H9 (cell line): ENCODE results near the gene TRERF1. TPM values are rescaled to one million over a fixed set of nuclear protein-coding genes. Genes with fewer than 3 reads are reported as not detected.

ENCODE experiments used
- DNase-seq: peaks from one replicate; pipeline ENCODE4 v3.0.0-alpha.2; 2017
- H2AFZ ChIP-seq: one replicate; pipeline ENCODE4 v1.6.1; 2013; ENCODE audit warnings: mild to moderate bottlenecking, low read length, control low read depth, moderate library complexity
- H2AK5ac ChIP-seq: 2 replicates; pipeline ENCODE4 v1.6.1; 2013; ENCODE audit warnings: low read length, control low read depth, mixed read lengths; ENCODE audit not compliant: insufficient read length
- H2BK120ac ChIP-seq: one replicate; pipeline ENCODE4 v1.6.1; 2013; ENCODE audit warnings: low read depth, mild to moderate bottlenecking, low read length, control low read depth, inconsistent platforms; ENCODE audit not compliant: poor library complexity, severe bottlenecking
- H2BK12ac ChIP-seq: 2 replicates; pipeline ENCODE4 v1.6.1; 2013; ENCODE audit warnings: low read length, control low read depth, mixed read lengths, low read depth; ENCODE audit not compliant: insufficient read length
- H2BK15ac ChIP-seq: 2 replicates; pipeline ENCODE4 v1.6.1; 2013; ENCODE audit warnings: low read depth, low read length, control low read depth
- H2BK20ac ChIP-seq: one replicate; pipeline ENCODE4 v1.6.1; 2013; ENCODE audit warnings: low read depth, mild to moderate bottlenecking, low read length, control low read depth, inconsistent platforms; ENCODE audit not compliant: poor library complexity, severe bottlenecking
- H2BK5ac ChIP-seq: 2 replicates; pipeline ENCODE4 v1.6.1; 2013; ENCODE audit warnings: low read length, control low read depth, mixed read lengths; ENCODE audit not compliant: insufficient read length
- H3K14ac ChIP-seq: 2 replicates; pipeline ENCODE4 v1.6.1; 2013; ENCODE audit warnings: low read length, control low read depth; ENCODE audit not compliant: insufficient read depth
- H3K18ac ChIP-seq: 2 replicates; pipeline ENCODE4 v1.6.1; 2013; ENCODE audit warnings: low read depth, mild to moderate bottlenecking, mixed read lengths, low read length, control low read depth; ENCODE audit not compliant: insufficient read length
- H3K23ac ChIP-seq: 2 replicates; pipeline ENCODE4 v1.6.1; 2013; ENCODE audit warnings: low read length, control low read depth, mixed read lengths, low read depth; ENCODE audit not compliant: insufficient read length
- H3K23me2 ChIP-seq: 2 replicates; pipeline ENCODE4 v1.6.1; 2013; ENCODE audit warnings: low read depth, mild to moderate bottlenecking, mixed read lengths, low read length, control low read depth; ENCODE audit not compliant: insufficient read length, poor library complexity, severe bottlenecking
- H3K27ac ChIP-seq: 2 replicates; pipeline ENCODE4 v1.5.1; 2013; ENCODE audit warnings: low read length, control low read depth, mixed read lengths, low read depth; ENCODE audit not compliant: insufficient read length
- H3K27me3 ChIP-seq: 2 replicates; pipeline ENCODE4 v1.6.1; 2013; ENCODE audit warnings: low read length, control low read depth, inconsistent platforms; ENCODE audit not compliant: insufficient read depth
- H3K4ac ChIP-seq: 2 replicates; pipeline ENCODE4 v1.6.1; 2013; ENCODE audit warnings: low read depth, mild to moderate bottlenecking, control low read depth, inconsistent platforms, low read length, moderate library complexity
- H3K4me1 ChIP-seq: 2 replicates; pipeline ENCODE4 v1.6.1; 2013; ENCODE audit warnings: low read length, control low read depth, inconsistent platforms; ENCODE audit not compliant: insufficient read depth
- H3K4me2 ChIP-seq: 2 replicates; pipeline ENCODE4 v1.6.1; 2013; ENCODE audit warnings: low read length, control low read depth, mixed read lengths; ENCODE audit not compliant: insufficient read length, insufficient read depth
- H3K56ac ChIP-seq: 2 replicates; pipeline ENCODE4 v1.6.1; 2013; ENCODE audit warnings: low read depth, mild to moderate bottlenecking, mixed read lengths, low read length, control low read depth; ENCODE audit not compliant: insufficient read length
- H3K79me1 ChIP-seq: 2 replicates; pipeline ENCODE4 v1.6.1; 2013; ENCODE audit warnings: low read depth, mild to moderate bottlenecking, moderate library complexity, low read length, control low read depth, inconsistent platforms; ENCODE audit not compliant: insufficient read depth, poor library complexity, severe bottlenecking
- H3K79me2 ChIP-seq: 2 replicates; pipeline ENCODE4 v1.6.1; 2013; ENCODE audit warnings: low read length, control low read depth, inconsistent platforms; ENCODE audit not compliant: insufficient read depth
- H3K9ac ChIP-seq: 2 replicates; pipeline ENCODE4 v1.6.1; 2013; ENCODE audit warnings: low read length, control low read depth, mixed read lengths; ENCODE audit not compliant: insufficient read length; ENCODE audit errors: extremely low read depth
- H3K9me3 ChIP-seq: one replicate; pipeline ENCODE4 v1.6.1; 2013; ENCODE audit warnings: low read depth, low read length, inconsistent platforms; ENCODE audit not compliant: control insufficient read depth
- H3T11ph ChIP-seq: one replicate; pipeline ENCODE4 v1.6.1; 2013; ENCODE audit warnings: mild to moderate bottlenecking, low read length, control low read depth, inconsistent platforms
- H4K20me1 ChIP-seq: one replicate; pipeline ENCODE4 v1.6.1; 2013; ENCODE audit not compliant: control insufficient read depth, insufficient read length, insufficient read depth
- H4K5ac ChIP-seq: 2 replicates; pipeline ENCODE4 v1.6.1; 2013; ENCODE audit warnings: low read depth, mild to moderate bottlenecking, mixed read lengths, low read length, control low read depth; ENCODE audit not compliant: insufficient read length
- H4K8ac ChIP-seq: replicated peaks from 2 replicates; pipeline ENCODE4 v1.6.1; 2013; ENCODE audit warnings: low read length, control low read depth, mixed read lengths, low read depth; ENCODE audit not compliant: insufficient read length
- H4K91ac ChIP-seq: 2 replicates; pipeline ENCODE4 v1.6.1; 2013; ENCODE audit warnings: low read depth, mild to moderate bottlenecking, moderate library complexity, mixed read lengths, low read length, control low read depth; ENCODE audit not compliant: insufficient read length
- H3K27ac Mint-ChIP-seq, 3 experiments: 2 replicates in 2 of 3; 3 replicates in 1 of 3; pipeline ENCODE4 v1.8.0; 2020 to 2021; ENCODE audit warnings: mixed read lengths in 3 of 3, mild to moderate bottlenecking in 1 of 3, moderate library complexity in 1 of 3
- H3K27me3 Mint-ChIP-seq: 2 replicates; pipeline ENCODE4 v1.8.0; 2021; ENCODE audit warnings: low read depth, mild to moderate bottlenecking, moderate library complexity, mixed read lengths
- H3K36me3 Mint-ChIP-seq, 3 experiments: 2 replicates in 2 of 3; 3 replicates in 1 of 3; pipeline ENCODE4 v1.8.0; 2020 to 2021; ENCODE audit warnings: low read depth in 3 of 3, mixed read lengths in 3 of 3; ENCODE audit not compliant: insufficient read depth in 1 of 3
- H3K4me1 Mint-ChIP-seq, 2 experiments: 2 replicates each; pipeline ENCODE4 v1.8.0; 2020; ENCODE audit warnings: mixed read lengths in 2 of 2
- H3K4me3 Mint-ChIP-seq, 2 experiments: 2 replicates in 1 of 2; 3 replicates in 1 of 2; pipeline ENCODE4 v1.8.0; 2020 to 2021; ENCODE audit warnings: mild to moderate bottlenecking in 2 of 2, mixed read lengths in 2 of 2, moderate library complexity in 1 of 2
- H3K9me3 Mint-ChIP-seq, 2 experiments: 2 replicates in 1 of 2; 3 replicates in 1 of 2; pipeline ENCODE4 v1.8.0; 2020; ENCODE audit warnings: mild to moderate bottlenecking in 2 of 2, mixed read lengths in 2 of 2, moderate library complexity in 1 of 2
- CTCF ChIP-seq: fragments of 200-600 bp; sonication (generic); conservative IDR thresholded peaks from 3 replicates; pipeline ENCODE4 v1.8.0; 2021; ENCODE audit warnings: antibody characterized with exemption, mild to moderate bottlenecking
- WGBS: extraction: QIAGEN DNeasy Blood & Tissue Kit; methylation state at CpG from one replicate; pipeline ENCODE4 v1.1.7; 2013; ENCODE audit warnings: missing lambda C conversion rate, low lambda C conversion rate, mixed read lengths; ENCODE audit not compliant: insufficient read length; ENCODE audit errors: extremely low coverage; 5-methylcytosine and 5-hydroxymethylcytosine counted together
- total RNA-seq: library from RNA; stranded (reverse); gene quantifications from 2 replicates; pipeline ENCODE4 v1.2.1, GENCODE V29; 2021

The TRERF1 gene
- total RNA-seq, 1 experiment from 2014 or later, result 19.7 TPM

DNA sequence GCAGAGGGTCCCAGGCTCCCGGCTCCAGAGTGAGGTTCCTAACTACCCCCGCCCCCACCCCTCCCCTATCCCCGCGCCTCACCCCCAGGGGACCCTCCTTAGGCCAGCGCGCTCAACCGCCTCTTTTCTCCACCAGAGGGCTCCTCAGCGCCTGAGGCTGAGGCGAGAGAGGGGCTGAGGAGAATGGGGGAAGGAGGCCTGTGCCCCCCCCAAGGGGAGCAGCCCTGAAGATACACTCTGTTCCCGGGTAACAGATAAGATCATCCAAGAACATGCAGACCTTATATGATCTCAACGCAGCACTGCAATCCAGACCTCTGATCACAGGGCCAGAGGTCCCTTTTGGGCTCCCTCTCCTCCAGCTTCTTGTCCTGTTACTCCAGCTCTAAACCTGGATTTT, 190.8 kb downstream of the TRERF1 start:
- Histone ChIP-seq H4K91ac (no peak overlapping the region), H3K56ac (no peak overlapping the region), H3K9me3 (no peaks in the 10 kb centered on the region), H4K8ac (no peak overlapping the region), H3K4me2 (no peak overlapping the region), H3K4me1 (peaks cover 16% of the 10 kb centered on the region; the same call in 1 of the 2 replicates), H2AFZ (no peak overlapping the region), H3K27me3 (no peaks in the 10 kb centered on the region), H2AK5ac (no peak overlapping the region), H3K27ac (no peak overlapping the region), H4K20me1 (no peaks in the 10 kb centered on the region), H3K9ac (no peak overlapping the region), H2BK12ac (no peak overlapping the region), H2BK5ac (no peak overlapping the region), H2BK120ac (no peak overlapping the region), H3K79me1 (no peaks in the 10 kb centered on the region), H3T11ph (no peak overlapping the region), H4K5ac (no peak overlapping the region), H3K23me2 (no peaks in the 10 kb centered on the region), H3K79me2 (no peaks in the 10 kb centered on the region), H3K18ac (no peak overlapping the region), H2BK20ac (no peak overlapping the region), H2BK15ac (no peak overlapping the region), H3K4ac (no peak overlapping the region), H3K23ac (no peak overlapping the region), H3K14ac (no peak overlapping the region)
- Mint-ChIP-seq H3K4me3 (no peak overlapping the region), H3K27me3 (no peaks in the 10 kb centered on the region; the same call in 1 of the 2 replicates), H3K36me3 (peaks cover 21 to 25% (median 24%) of the 10 kb centered on the region in 3 experiments), H3K27ac (peak overlapping the region in 2 of 3 experiments; percentile 38 to 63; a peak in 1 of 7 replicates), H3K9me3 (no peaks in the 10 kb centered on the region), H3K4me1 (peaks cover 41 to 61% of the 10 kb centered on the region in 2 experiments)
- no CpG with 5 or more reads among the region's 11 CpGs for WGBS
- peak; percentile 73 for DNase-seq
- peak; percentile 83 for TF ChIP-seq CTCF
